Gastrocnemius medialis (tissue), 4 donors: Measurements from ENCODE around the gene CSF3R.

Experiments
- CTCF ChIP-seq, 5 experiments: fragments of 450-650 bp in 3 of 5; fragments of 200-600 bp in 2 of 5; sonication (generic) in 2 of 5; IDR thresholded peaks in 4 of 5; conservative IDR thresholded peaks in 1 of 5; 1 replicate in 4 of 5; 2 replicates in 1 of 5; pipeline ENCODE4 v1.5.1; 2016 to 2019; ENCODE audit warnings: antibody characterized with exemption in 5 of 5, mild to moderate bottlenecking in 3 of 5, moderate library complexity in 3 of 5
- POLR2A ChIP-seq, 2 donors: fragments of 450-650 bp; IDR thresholded peaks; one replicate each; pipeline ENCODE4 v1.6.1; 2017; ENCODE audit warnings: antibody characterized with exemption in 2 of 2, mild to moderate bottlenecking in 2 of 2, moderate library complexity in 2 of 2

DNA sequence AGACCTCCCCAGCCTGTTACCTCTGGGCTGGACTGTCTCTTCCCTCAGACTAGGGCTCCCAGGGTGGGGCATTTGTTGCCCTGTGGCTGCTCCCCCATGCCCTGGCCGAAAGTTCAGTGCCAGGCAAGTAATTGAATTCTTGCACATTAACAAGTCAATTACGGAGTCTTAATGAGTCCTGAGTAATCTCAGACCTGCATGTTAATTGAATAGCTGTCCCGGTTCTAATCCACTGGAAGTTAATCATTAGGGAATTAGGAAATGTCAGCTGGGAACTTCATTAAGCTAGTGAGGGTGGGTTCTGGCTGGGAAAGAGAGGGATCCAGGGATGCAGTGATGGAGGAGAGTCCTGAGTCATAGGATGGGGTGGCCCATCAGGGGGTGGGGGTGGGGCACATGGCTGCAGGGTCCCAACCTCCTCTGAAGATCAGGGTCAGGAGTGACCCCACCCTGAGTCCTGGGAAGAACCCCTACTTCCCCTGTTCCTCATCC, 47.1 kb upstream of the CSF3R start:
- TF ChIP-seq CTCF (IDR thresholded peaks at IDR 0.05 in 4 of 5, conservative IDR thresholded peaks at IDR 0.05 in 1 of 5) = no peak
- TF ChIP-seq POLR2A (IDR thresholded peaks at IDR 0.05) = no peak
